NB4 (cell line): ENCODE results near the gene SFXN5.

Source experiments
- MYC ChIP-seq: IDR thresholded peaks from 2 replicates; pipeline ENCODE4 v1.6.1; 2011; ENCODE audit warnings: low read depth, low read length
- POLR2A ChIP-seq: IDR thresholded peaks from 2 replicates; pipeline ENCODE4 v1.6.1; 2011; ENCODE audit warnings: mild to moderate bottlenecking; ENCODE audit not compliant: insufficient read length; ENCODE audit errors: extremely low read depth
- TF ChIP-seq, protein P1 (sequence below): IDR thresholded peaks from one replicate; pipeline ENCODE4 v1.5.1; 2012; ENCODE audit warnings: low read depth, low read length
- TF ChIP-seq, protein P2 (sequence below): IDR thresholded peaks from 2 replicates; pipeline ENCODE4 v1.6.1; 2011; ENCODE audit warnings: low read depth, low read length

DNA sequence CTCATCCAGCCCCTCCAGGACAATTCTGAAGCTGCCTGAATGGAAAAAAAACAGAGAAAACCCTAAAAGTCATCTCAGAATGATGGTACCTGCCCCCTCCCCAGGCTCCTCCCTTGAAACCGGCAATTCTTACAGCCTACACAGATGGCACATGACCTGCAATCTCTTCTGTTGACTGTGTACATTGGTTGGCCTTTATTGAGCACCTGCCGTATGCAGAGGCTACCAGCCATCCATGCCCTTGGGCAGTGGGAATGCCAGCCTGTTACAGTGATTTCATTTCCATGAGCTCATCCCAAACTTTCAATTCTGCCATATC, 97.1 kb downstream of the SFXN5 start:
- TF ChIP-seq, protein P1, sequence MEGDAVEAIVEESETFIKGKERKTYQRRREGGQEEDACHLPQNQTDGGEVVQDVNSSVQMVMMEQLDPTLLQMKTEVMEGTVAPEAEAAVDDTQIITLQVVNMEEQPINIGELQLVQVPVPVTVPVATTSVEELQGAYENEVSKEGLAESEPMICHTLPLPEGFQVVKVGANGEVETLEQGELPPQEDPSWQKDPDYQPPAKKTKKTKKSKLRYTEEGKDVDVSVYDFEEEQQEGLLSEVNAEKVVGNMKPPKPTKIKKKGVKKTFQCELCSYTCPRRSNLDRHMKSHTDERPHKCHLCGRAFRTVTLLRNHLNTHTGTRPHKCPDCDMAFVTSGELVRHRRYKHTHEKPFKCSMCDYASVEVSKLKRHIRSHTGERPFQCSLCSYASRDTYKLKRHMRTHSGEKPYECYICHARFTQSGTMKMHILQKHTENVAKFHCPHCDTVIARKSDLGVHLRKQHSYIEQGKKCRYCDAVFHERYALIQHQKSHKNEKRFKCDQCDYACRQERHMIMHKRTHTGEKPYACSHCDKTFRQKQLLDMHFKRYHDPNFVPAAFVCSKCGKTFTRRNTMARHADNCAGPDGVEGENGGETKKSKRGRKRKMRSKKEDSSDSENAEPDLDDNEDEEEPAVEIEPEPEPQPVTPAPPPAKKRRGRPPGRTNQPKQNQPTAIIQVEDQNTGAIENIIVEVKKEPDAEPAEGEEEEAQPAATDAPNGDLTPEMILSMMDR: no peak
- no peak for TF ChIP-seq POLR2A
- TF ChIP-seq MYC: no peak
- TF ChIP-seq, protein P2, sequence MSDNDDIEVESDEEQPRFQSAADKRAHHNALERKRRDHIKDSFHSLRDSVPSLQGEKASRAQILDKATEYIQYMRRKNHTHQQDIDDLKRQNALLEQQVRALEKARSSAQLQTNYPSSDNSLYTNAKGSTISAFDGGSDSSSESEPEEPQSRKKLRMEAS: no peak
